ENCODE measurements around the gene TGM2. TPM values are rescaled to one million over a fixed set of nuclear protein-coding genes. Genes with fewer than 3 reads are reported as not detected.

Gene TGM2
- total and polyA plus RNA-seq, 9 of the 15 experiments (the other 6 are each of a cell fraction or from before 2014, with no cell fraction given), result 5.5 to 78.5 (median 37.6) TPM

- Histone ChIP-seq H3K27ac (ENCODE audit: extremely low read depth, low read depth, low read length) (no peak overlapping the region), H3K4me3 (no peak overlapping the region), H3K27me3 (ENCODE audit: control insufficient read depth in 2 of 2, insufficient read depth in 2 of 2, low read length in 2 of 2) (no peaks in the 10 kb centered on the region), H3K9ac (ENCODE audit: insufficient read depth in 1 of 2, low read depth in 2 of 2, low read length in 2 of 2) (no peak overlapping the region), H4K20me1 (replicated peaks; ENCODE audit: control insufficient read depth, insufficient read depth, low read length) (no peaks in the 10 kb centered on the region), H3K36me3 (ENCODE audit: control insufficient read depth, insufficient read depth, low read length) (no peaks in the 10 kb centered on the region), H2AFZ (ENCODE audit: low read depth, low read length) (no peak overlapping the region), H3K79me2 (ENCODE audit: control insufficient read depth, insufficient read depth, low read length) (peaks cover 4% of the 10 kb centered on the region), H3K4me1 (replicated peaks in 1 of 2; ENCODE audit: control insufficient read depth in 2 of 2, insufficient read depth in 2 of 2, low read length in 2 of 2) (peaks cover 18 to 22% of the 10 kb centered on the region in 2 experiments; a peak in 4 of 5 replicates), H3K9me3 (replicated peaks; ENCODE audit: control insufficient read depth, insufficient read depth, low read depth, low read length) (no peaks in the 10 kb centered on the region), H3K4me2 (ENCODE audit: insufficient read depth, low read length) (no peak overlapping the region), H3K9me1 (ENCODE audit: control insufficient read depth, insufficient read depth, low read length) (no peaks in the 10 kb centered on the region)
- DNase-seq (ENCODE audit: extremely low read depth in 1 of 4, low spot score in 3 of 4), result no peak
- POLR2A ChIA-PET, result interaction anchor here (0.5 kb wide), 1 partner anchor 1658 kb away, joined by 3 read pairs; no protein-coding TSS in a partner anchor
- BruUV-seq (replicated peaks), result no TSS peak
- CTCF ChIA-PET (ENCODE audit: low intra/inter-chr PET ratio), result no interaction called here
- peak; percentile 22 for TF ChIP-seq RBM25 (IDR thresholded peaks at IDR 0.05; ENCODE audit: low read depth, low read length, severe bottlenecking)
- TF ChIP-seq, protein P1, sequence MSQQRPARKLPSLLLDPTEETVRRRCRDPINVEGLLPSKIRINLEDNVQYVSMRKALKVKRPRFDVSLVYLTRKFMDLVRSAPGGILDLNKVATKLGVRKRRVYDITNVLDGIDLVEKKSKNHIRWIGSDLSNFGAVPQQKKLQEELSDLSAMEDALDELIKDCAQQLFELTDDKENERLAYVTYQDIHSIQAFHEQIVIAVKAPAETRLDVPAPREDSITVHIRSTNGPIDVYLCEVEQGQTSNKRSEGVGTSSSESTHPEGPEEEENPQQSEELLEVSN (IDR thresholded peaks at IDR 0.05; ENCODE audit: borderline replicate concordance in 1 of 2, extremely low read depth in 1 of 2, insufficient read depth in 1 of 2, insufficient read length in 1 of 2, low read depth in 1 of 2, low read length in 1 of 2, poor library complexity in 1 of 2, severe bottlenecking in 1 of 2), result no peak
- intact Hi-C loops (cut with micrococcal nuclease), result no loop called here
- ATAC-seq, result no peak
- in situ Hi-C loops (cut with MboI), result loop anchor here (10.0 kb wide), 1 partner anchor 95 kb away; no protein-coding TSS in a partner anchor
- FAIRE-seq, result no peak
- 44% methylated on average over 6 of the region's 6 CpGs for WGBS (ENCODE audit: insufficient coverage, low coverage, missing lambda C conversion rate)
These were observed 4.6 kb upstream of the TGM2 start for GRCh38 chr20:38169636-38170193.
